Measurements from ENCODE around the gene METTL22.

- TF ChIP-seq CTCF (IDR thresholded peaks at IDR 0.05) (no peak), POLR2A (IDR thresholded peaks at IDR 0.05) (no peak)
Measured at GRCh38 chr16:8590811-8591210, 30.7 kb upstream of the METTL22 start.

All from prostate gland (tissue), 2 donors.